ENCODE results near the gene UBE2S. TPM values are rescaled to one million over a fixed set of nuclear protein-coding genes. Genes with fewer than 3 reads are reported as not detected.
A peak's percentile ranks its signal among the peaks of the same experiment; 100 is the strongest.

Gene UBE2S
- total RNA-seq, 2 donors from 2014 or later = 202 to 246 TPM

GRCh38 chr19:55443824-55444480, 36.4 kb upstream of the UBE2S start:
- DNase-seq = no peak
- H3K27ac Mint-ChIP-seq = no peak overlapping the region
- Histone ChIP-seq H3K27me3 (ENCODE audit: control insufficient read depth, insufficient read depth, low read length, poor library complexity, severe bottlenecking) (peaks cover 100% of the 10 kb centered on the region), H3K9ac (ENCODE audit: extremely low read depth, low read length, poor library complexity, severe bottlenecking) (no peak overlapping the region), H3K4me1 (ENCODE audit: control insufficient read depth, insufficient read depth, low read length) (no peaks in the 10 kb centered on the region), H3K27ac (ENCODE audit: low read depth, low read length) (no peak overlapping the region), H3K9me3 (ENCODE audit: control insufficient read depth, low read length) (no peaks in the 10 kb centered on the region), H3K36me3 (ENCODE audit: control insufficient read depth, insufficient read depth, low read length) (no peaks in the 10 kb centered on the region), H3K4me3 (ENCODE audit: low read length) (no peak overlapping the region)
- H3K27me3 Mint-ChIP-seq (ENCODE audit: insufficient read depth) = peaks cover 34% of the 10 kb centered on the region
- peaks cover 3% of the 10 kb centered on the region for H3K9me3 Mint-ChIP-seq
- no peaks in the 10 kb centered on the region for H3K36me3 Mint-ChIP-seq (ENCODE audit: low read depth)
- peaks cover 7% of the 10 kb centered on the region for H3K4me1 Mint-ChIP-seq
- no peak overlapping the region for H3K4me3 Mint-ChIP-seq
- no peak for TF ChIP-seq CTCF (conservative IDR thresholded peaks at IDR 0.05)
- 23 to 45% methylated on average over 3 to 18 of the region's 18 CpGs for WGBS, 2 experiments (ENCODE audit: insufficient coverage in 1 of 2, insufficient read length in 1 of 2)

- Mint-ChIP-seq H3K4me3 (peak within 1 kb of the TSS; percentile 15), H3K27me3 (ENCODE audit: insufficient read depth) (peaks cover 41% of the 10 kb centered on the region), H3K27ac (no peak within 1 kb of the TSS), H3K9me3 (peaks cover 3% of the 10 kb centered on the region), H3K36me3 (ENCODE audit: low read depth) (no peaks in the 10 kb centered on the region), H3K4me1 (peaks cover 7% of the 10 kb centered on the region)
- H3K27ac ChIP-seq (ENCODE audit: low read depth, low read length) = no peak within 1 kb of the TSS
- peaks cover 100% of the 10 kb centered on the region for H3K27me3 ChIP-seq (ENCODE audit: control insufficient read depth, insufficient read depth, low read length, poor library complexity, severe bottlenecking)
- 3 to 4% methylated on average over 22 to 43 of the region's 43 CpGs for WGBS, 2 experiments (ENCODE audit: insufficient coverage in 1 of 2, insufficient read length in 1 of 2)
- no peak for DNase-seq
- no peaks in the 10 kb centered on the region for H3K4me1 ChIP-seq (ENCODE audit: control insufficient read depth, insufficient read depth, low read length)
- TF ChIP-seq CTCF (conservative IDR thresholded peaks at IDR 0.05) = peak; percentile 19
- no peak within 1 kb of the TSS for H3K4me3 ChIP-seq (ENCODE audit: low read length)
- no peaks in the 10 kb centered on the region for H3K36me3 ChIP-seq (ENCODE audit: control insufficient read depth, insufficient read depth, low read length)
- no peaks in the 10 kb centered on the region for H3K9me3 ChIP-seq (ENCODE audit: control insufficient read depth, low read length)
- no peak within 1 kb of the TSS for H3K9ac ChIP-seq (ENCODE audit: extremely low read depth, low read length, poor library complexity, severe bottlenecking)
Observed at GRCh38 chr19:55443045-55443823, 35.6 kb upstream of the UBE2S start, which contains the start of gene SHISA7. SHISA7 (minus strand) TSS chr19:55443300; CDS start chr19:55442863, 437 bp downstream.

- Histone ChIP-seq H3K4me1 (ENCODE audit: control insufficient read depth, insufficient read depth, low read length) (no peaks in the 10 kb centered on the region), H3K27me3 (ENCODE audit: control insufficient read depth, insufficient read depth, low read length, poor library complexity, severe bottlenecking) (peaks cover 100% of the 10 kb centered on the region), H3K36me3 (ENCODE audit: control insufficient read depth, insufficient read depth, low read length) (no peaks in the 10 kb centered on the region), H3K4me3 (ENCODE audit: low read length) (no peak overlapping the region), H3K9me3 (ENCODE audit: control insufficient read depth, low read length) (no peaks in the 10 kb centered on the region), H3K9ac (ENCODE audit: extremely low read depth, low read length, poor library complexity, severe bottlenecking) (no peak overlapping the region), H3K27ac (ENCODE audit: low read depth, low read length) (no peak overlapping the region)
- Mint-ChIP-seq H3K4me3 (peak overlapping the region; percentile 15), H3K27ac (no peak overlapping the region), H3K27me3 (ENCODE audit: insufficient read depth) (peaks cover 47% of the 10 kb centered on the region), H3K4me1 (peaks cover 7% of the 10 kb centered on the region), H3K9me3 (peaks cover 3% of the 10 kb centered on the region), H3K36me3 (ENCODE audit: low read depth) (no peaks in the 10 kb centered on the region)
- peak; percentile 79 for DNase-seq
- 1 to 4% methylated on average over 13 to 72 of the region's 72 CpGs for WGBS, 2 experiments (ENCODE audit: insufficient coverage in 1 of 2, insufficient read length in 1 of 2)
- TF ChIP-seq CTCF (conservative IDR thresholded peaks at IDR 0.05) = no peak
Observed at GRCh38 chr19:55442372-55442961, 34.9 kb upstream of the UBE2S start.

All from endodermal cell (in vitro differentiated cells).